Dermis blood vessel endothelial cell (primary cell): ENCODE measurements around the gene NCOA5. TPM values are rescaled to one million over a fixed set of nuclear protein-coding genes. Genes with fewer than 3 reads are reported as not detected.

Experiments
- DNase-seq: peaks from one replicate; pipeline ENCODE4 v3.0.0; 2010
- total RNA-seq: library from RNA; depleted of rRNA; stranded (reverse); fragments of >200 nt; gene quantifications from 2 replicates; pipeline ENCODE4 v1.2.3, GENCODE V29; 2014

Gene NCOA5
- total RNA-seq, 1 donor from 2014 or later: 16.7 TPM

DNA sequence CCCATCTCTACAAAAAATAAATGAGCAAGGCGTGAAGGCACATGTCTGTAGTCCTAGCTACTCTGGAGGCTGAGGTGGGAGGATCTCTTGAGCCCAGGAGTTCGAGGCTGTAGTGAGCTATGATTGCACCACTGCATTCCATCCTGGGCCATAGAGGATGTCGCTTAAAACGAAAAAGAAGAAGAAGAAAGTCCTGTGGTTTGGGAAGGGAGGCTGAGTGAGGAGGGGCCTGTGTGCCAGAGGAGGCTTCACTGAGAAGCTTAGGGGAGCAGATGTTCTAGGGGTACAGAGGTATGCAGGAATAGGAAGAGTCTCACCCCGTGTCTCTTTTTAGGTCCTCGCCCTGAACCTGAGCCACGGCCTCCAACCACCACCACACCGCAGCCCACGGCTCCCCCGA is 76.8 kb downstream of the NCOA5 start:
- no peak for DNase-seq

DNA sequence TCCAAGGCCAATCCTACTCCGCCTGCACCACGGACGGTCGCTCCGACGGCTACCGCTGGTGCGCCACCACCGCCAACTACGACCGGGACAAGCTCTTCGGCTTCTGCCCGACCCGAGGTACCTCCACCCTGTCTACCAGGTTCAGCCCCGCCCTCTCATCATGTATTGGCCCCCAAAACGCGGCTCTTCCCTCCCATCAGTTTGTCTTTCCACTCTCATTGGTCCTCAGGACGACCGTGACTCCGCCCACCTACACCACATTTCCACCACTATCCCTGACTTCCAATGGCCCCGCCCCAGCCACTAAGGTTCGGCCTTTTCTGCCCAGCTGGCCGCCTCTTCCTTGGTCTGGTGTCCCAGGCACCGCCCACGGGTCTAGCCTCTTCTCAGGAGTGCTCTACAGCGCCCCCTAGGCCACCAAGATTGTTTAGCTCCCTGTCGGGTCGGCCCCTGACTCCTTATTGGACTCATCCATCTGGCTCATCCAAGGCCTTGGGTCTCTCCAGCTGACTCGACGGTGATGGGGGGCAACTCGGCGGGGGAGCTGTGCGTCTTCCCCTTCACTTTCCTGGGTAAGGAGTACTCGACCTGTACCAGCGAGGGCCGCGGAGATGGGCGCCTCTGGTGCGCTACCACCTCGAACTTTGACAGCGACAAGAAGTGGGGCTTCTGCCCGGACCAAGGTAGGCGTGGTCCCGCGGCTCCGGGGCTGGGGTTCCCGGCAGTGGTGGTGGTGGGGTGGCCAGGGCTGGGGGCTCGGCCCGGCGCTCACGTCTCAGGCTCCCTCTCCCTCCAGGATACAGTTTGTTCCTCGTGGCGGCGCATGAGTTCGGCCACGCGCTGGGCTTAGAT is 77.9 kb downstream of the NCOA5 start:
- DNase-seq: peak; percentile 65

Other genes with a start within 250 kb of the NCOA5 start
- gene ACOT8, start 232.6 kb downstream of the NCOA5 start, total RNA-seq: 28.7 and 42.5 TPM in 2 replicates
- gene ZSWIM3, start 232.3 kb downstream of the NCOA5 start, total RNA-seq: 8.7 and 11.9 TPM in 2 replicates
- gene ZSWIM1, start 208.7 kb downstream of the NCOA5 start, total RNA-seq: 4.1 and 5.4 TPM in 2 replicates
- 1.0 and 1.2 TPM in 2 replicates for gene SPATA25, start 202.3 kb downstream of the NCOA5 start, total RNA-seq
- 3.2 and 4.4 TPM in 2 replicates for gene NEURL2, start 198.8 kb downstream of the NCOA5 start, total RNA-seq
- 47.8 and 48.1 TPM in 2 replicates for gene CTSA, start 198.6 kb downstream of the NCOA5 start, total RNA-seq
- gene PLTP, start 177.8 kb downstream of the NCOA5 start, total RNA-seq: 2.4 and 5.4 TPM in 2 replicates
- 13.3 and 16.2 TPM in 2 replicates for gene PCIF1, start 155.3 kb downstream of the NCOA5 start, total RNA-seq
- gene ZNF335, start 117.8 kb downstream of the NCOA5 start, total RNA-seq: 14.8 and 17.4 TPM in 2 replicates
- gene MMP9, start 81.1 kb downstream of the NCOA5 start, total RNA-seq: not detected in 2 replicates
- 0.17 and 0.47 TPM in 2 replicates for gene SLC12A5, start 60.7 kb downstream of the NCOA5 start, total RNA-seq
- 19.4 and 21.3 TPM in 2 replicates for gene CD40, start 28.4 kb upstream of the NCOA5 start, total RNA-seq
- 0.05 TPM in 1 of 2 replicates, not detected in the other for gene CDH22, start 218.5 kb upstream of the NCOA5 start, total RNA-seq